D721Med (cell line): ENCODE results near the gene LAPTM4A.
"Not testable (repeated sequence)": the region's sequence is repeated elsewhere in the genome, so short reads cannot be mapped to it uniquely, and the experiment has no call there.

Source experiments
- DNase-seq: peaks from one replicate; pipeline ENCODE4 v3.0.0; 2011; ENCODE audit warnings: low spot score; ENCODE audit not compliant: insufficient read length
- FAIRE-seq: peaks from 2 replicates; lab custom pipeline; 2011; peaks lifted over from hg19 to GRCh38; lab: Jason Lieb, UNC
- TF ChIP-seq, protein P1 (sequence below): IDR thresholded peaks from 2 replicates; pipeline ENCODE4 v1.5.1; 2012; ENCODE audit warnings: mild to moderate bottlenecking, control low read depth; ENCODE audit not compliant: insufficient read depth; ENCODE audit errors: missing control alignments

Gene LAPTM4A

DNA sequence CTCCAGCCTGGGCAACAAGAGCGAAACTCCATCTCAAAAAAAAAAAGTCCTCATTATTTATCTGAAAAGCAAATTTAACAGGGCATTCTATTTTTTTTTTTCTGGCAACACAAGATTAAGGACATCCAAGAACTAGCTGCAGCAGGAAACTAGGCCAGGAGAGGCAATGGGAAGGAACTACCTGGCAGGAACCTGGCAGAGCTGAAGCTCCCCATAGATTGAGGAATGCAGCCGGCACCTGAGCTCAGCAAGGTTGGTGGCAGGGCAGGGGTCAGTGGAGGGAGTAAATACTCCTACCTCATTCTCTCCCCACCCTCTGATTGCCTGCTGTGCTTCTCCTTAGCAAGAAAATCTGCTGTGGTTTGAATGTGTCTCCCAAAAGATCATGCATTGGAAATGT lies 30.4 kb upstream of the LAPTM4A start:
- TF ChIP-seq, protein P1, sequence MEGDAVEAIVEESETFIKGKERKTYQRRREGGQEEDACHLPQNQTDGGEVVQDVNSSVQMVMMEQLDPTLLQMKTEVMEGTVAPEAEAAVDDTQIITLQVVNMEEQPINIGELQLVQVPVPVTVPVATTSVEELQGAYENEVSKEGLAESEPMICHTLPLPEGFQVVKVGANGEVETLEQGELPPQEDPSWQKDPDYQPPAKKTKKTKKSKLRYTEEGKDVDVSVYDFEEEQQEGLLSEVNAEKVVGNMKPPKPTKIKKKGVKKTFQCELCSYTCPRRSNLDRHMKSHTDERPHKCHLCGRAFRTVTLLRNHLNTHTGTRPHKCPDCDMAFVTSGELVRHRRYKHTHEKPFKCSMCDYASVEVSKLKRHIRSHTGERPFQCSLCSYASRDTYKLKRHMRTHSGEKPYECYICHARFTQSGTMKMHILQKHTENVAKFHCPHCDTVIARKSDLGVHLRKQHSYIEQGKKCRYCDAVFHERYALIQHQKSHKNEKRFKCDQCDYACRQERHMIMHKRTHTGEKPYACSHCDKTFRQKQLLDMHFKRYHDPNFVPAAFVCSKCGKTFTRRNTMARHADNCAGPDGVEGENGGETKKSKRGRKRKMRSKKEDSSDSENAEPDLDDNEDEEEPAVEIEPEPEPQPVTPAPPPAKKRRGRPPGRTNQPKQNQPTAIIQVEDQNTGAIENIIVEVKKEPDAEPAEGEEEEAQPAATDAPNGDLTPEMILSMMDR = no peak
- FAIRE-seq = no peak
- no peak for DNase-seq

DNA sequence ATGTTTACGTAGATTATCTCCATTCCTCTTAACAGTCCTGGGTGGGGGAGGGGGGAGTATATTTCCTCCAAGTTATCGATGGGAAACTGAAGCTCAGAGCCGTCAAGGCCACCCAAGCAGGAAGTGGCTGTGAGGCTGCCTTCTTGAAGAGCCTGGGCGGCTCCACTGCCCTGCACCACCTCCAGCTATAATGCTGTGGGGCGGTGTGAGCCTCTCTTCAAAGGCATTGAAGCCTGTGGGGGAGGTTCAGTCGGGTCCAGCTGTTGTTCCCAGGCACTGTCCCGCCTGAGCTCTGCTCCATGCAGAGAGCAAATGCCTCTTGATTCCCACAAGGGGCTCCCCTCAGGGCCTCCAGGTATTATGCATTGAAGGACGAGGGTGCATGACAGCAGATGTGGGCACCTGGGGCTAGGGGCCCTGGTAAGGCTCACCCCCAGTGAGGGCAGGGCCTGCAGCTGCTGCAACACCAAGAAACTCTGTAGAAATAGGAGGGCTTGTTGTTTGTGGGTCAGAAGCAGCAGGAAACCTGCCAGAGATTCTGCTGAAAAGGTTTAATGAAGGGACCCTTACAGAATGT lies 29.5 kb upstream of the LAPTM4A start:
- no peak for FAIRE-seq

DNA sequence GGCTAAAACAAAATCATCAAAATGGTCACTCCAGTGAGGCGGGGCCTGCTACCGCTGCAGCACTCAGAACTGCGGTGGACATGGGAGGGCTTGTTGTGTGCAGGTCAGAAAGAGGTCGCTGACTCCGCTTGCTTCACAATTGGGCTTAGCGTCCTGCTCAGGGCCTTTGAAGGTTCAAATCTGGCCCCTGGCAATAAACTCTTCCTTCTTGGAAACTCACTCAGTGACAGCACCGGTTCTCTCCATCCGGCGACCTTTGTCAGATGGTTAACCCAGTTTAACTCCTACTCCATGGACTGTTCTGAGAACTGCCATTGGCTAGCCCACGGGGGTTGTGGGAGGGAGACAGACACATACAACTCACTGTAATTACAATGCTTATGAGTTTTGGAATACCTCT lies 29.0 kb upstream of the LAPTM4A start:
- FAIRE-seq (no peak), DNase-seq (no peak)
- TF ChIP-seq, protein P1 = no peak

More for the DNA sequence above, 29.5 kb upstream of the LAPTM4A start:
- no peak for DNase-seq
- TF ChIP-seq, protein P1 = no peak

DNA sequence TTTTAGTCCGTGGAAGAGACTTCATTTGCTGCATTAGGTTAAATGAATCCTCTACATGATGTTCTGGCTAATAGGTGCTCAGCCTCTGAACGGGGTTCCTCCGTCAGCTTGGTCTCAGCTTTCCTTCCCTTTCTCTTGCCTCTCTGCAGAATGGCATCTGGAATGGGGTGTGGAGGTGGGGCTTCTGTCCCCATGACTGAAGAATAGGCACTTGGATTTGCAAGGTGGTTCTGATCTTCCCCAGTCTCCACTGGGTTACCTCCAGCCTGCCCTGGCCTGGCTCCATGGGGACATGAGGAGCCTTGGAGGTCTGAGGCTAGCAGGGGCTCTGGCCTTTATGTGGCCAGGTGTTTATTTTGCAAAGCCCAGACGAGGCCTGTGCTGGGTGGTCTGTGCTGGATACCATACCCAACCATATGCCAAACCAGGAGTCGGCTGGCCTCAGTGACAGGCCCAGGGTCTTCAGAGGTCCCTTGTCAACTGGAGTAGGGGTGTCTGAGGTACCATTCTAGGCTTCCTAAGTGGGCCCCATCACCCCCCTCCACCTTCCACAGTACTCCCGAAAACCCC lies 28.2 kb upstream of the LAPTM4A start:
- DNase-seq (no peak), FAIRE-seq (no peak)
- TF ChIP-seq, protein P1 = no peak

DNA sequence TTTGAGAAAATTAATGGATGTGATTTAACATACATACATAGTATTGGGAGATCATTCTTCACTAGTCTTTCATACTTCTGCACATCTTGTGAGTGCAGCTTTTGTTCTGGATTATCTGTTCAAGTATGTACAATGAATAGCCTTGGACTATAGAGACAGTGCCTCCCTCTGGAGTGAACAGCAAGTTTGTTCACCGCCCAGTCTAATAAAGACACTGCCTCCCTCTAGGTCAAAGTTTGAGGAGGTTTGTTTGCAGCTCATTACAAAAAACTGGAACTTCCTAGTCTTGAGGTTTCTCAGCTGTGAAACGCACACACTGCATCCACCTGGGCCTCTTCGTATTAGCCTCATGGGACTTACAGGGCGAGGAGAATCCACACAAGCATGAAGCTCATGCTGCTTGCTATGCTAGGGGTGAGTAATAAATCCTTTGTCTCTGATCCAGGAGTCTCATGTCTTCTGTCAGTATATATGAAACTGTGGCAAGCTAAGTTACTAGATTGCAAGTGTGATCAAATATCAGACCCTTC lies 26.0 kb upstream of the LAPTM4A start:
- FAIRE-seq = no peak
- DNase-seq = no peak
- TF ChIP-seq, protein P1 = no peak

DNA sequence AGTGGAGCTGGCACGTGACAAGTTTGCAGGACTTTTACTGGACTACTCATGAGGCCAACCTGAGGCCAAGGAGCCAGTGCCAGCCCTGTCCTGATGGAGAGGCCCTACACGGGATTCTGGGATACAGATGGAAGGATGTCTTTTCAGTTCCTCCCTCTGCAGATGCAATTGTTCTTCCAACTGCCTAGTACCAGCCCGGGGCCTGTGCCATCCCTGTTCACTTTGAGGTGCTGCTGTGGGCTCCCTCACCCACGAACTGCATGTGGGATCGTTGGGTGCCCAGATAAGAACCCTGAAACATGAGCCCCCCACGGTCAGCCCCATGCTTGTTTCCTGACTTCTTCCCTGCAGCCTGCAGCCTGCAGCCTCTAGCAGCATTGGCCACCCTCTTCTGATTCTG lies 25.3 kb upstream of the LAPTM4A start:
- no peak for FAIRE-seq
- DNase-seq = no peak
- TF ChIP-seq, protein P1 = no peak

DNA sequence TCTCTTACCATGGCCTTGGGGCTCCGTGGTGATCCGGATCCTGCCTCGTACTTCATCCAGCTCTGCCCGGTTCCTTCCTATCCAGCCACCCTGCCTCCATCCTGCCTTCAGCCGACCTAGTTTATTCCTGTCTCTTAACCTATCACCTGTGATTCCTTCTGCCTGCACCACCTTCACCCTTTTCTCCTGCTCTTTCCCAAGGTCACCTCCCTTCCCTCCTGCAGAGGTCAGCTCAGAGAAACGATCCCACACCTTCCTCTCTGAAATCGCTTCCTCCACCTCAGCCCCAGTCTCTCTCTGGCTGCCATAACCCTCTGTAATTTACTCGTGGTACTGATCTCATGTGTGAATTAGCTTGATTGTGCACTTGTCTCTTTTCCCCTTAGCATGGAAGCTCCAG lies 23.5 kb upstream of the LAPTM4A start:
- TF ChIP-seq, protein P1 = no peak
- FAIRE-seq (no peak), DNase-seq (no peak)

DNA sequence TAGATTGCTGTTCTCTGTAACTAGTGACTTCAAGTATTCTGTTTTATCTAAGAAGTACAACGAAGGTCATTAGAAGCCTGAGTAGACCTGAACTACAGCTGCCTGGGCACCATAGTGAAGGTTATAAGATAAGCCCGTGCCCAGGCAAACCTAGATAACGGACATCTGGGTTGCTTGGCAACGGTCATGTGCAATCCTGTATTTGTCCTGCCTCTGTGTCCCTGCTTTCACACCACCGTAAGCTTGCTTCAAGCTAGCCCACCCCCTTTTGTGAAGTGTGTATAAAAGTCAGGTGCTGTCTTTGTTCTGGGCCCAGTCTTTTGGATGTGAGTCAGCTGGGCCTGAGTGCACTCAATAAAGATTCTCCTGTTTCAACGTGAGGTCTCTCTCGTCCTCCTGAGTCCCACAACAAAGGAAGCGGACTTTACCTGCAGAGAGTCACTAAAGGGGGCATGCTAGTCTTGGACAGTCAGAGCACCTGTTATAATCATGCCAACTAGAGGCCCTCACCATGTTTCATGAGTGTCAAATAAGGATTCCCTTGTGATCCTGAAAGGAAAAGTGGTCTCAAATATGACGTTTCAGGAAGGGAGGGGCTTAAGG lies 22.7 kb upstream of the LAPTM4A start:
- FAIRE-seq = not testable (repeated sequence)

More for the DNA sequence above, 22.7 kb upstream of the LAPTM4A start:
- not testable (repeated sequence) for DNase-seq
